ENCODE data around the gene BACE2. TPM values are rescaled to one million over a fixed set of nuclear protein-coding genes. Genes with fewer than 3 reads are reported as not detected.

The BACE2 gene
- polyA plus RNA-seq, 1 donor from 2014 or later: 0.32 TPM

DNA sequence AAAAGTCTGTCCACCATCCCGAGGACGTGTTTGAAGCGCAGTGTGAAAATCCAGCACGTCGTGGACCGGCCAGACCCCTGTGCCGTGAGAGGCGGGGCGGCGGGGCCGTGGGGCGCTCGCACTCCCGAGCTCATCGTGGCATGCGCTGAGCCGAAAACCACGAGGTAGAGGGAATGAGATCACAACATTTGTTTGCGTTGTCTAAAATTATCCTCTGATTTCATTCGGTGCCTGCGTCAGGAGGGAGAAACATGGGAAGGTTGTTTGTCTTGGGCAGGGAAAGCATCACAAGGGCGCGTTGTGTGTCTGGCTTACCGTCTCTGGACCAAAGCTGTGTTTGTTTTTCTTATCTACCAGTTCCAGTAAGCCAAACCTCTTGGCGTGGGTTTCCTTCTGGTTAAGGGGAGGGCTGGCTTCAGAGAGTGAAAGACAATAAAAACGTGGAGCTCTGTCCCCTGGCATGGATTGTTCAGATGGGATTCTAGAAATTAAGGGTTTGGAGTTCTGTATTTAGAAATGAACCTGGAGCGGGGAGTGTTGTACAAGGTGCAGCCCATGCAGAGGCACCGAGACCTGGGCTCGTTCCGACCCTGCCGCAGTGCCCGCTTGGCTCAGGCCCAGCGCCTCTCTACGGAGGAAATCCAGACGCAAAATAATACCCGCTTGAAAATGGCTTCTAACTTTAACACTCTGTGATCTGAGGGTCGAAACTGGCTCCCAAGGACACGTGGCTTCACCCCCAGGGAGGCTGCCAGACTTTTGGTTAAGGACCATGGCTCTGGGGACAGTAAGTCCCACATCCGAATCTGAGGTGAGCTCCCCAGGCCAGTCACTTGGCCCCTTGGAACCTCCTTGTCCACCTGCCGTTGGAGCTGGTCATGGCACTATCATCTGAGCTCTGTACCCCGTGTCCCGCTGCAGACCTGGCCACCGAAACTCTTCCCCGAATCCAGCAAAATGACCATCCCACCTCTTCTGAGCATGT is 79.9 kb downstream of the BACE2 start:
- Histone ChIP-seq H3K36me3 (ENCODE audit: insufficient read depth, low read length) (no peaks in the 10 kb centered on the region), H3F3A (ENCODE audit: insufficient read depth, low read length, poor library complexity, severe bottlenecking) (no peaks in the 10 kb centered on the region), H3K9me2 (ENCODE audit: insufficient read depth, low read length) (no peaks in the 10 kb centered on the region), H3K27ac (ENCODE audit: low read length) (no peak overlapping the region), H2AFZ (ENCODE audit: low read depth, low read length) (no peak overlapping the region), H3K79me2 (replicated peaks; ENCODE audit: insufficient read depth, low read length) (no peaks in the 10 kb centered on the region), H4K20me1 (ENCODE audit: insufficient read depth) (no peaks in the 10 kb centered on the region), H3K27me3 (ENCODE audit: insufficient read depth, low read depth, low read length) (no peaks in the 10 kb centered on the region), H3K9me3 (ENCODE audit: low read length) (no peaks in the 10 kb centered on the region), H3K9ac (ENCODE audit: low read length) (no peak overlapping the region), H3K4me3 (ENCODE audit: low read length) (no peak overlapping the region), H3K4me2 (ENCODE audit: low read length) (no peak overlapping the region)
- TF ChIP-seq EP300 (conservative IDR thresholded peaks at IDR 0.05; ENCODE audit: poor library complexity, severe bottlenecking): no peak
- TF ChIP-seq, protein P1, sequence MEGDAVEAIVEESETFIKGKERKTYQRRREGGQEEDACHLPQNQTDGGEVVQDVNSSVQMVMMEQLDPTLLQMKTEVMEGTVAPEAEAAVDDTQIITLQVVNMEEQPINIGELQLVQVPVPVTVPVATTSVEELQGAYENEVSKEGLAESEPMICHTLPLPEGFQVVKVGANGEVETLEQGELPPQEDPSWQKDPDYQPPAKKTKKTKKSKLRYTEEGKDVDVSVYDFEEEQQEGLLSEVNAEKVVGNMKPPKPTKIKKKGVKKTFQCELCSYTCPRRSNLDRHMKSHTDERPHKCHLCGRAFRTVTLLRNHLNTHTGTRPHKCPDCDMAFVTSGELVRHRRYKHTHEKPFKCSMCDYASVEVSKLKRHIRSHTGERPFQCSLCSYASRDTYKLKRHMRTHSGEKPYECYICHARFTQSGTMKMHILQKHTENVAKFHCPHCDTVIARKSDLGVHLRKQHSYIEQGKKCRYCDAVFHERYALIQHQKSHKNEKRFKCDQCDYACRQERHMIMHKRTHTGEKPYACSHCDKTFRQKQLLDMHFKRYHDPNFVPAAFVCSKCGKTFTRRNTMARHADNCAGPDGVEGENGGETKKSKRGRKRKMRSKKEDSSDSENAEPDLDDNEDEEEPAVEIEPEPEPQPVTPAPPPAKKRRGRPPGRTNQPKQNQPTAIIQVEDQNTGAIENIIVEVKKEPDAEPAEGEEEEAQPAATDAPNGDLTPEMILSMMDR (IDR thresholded peaks at IDR 0.05; ENCODE audit: poor library complexity, severe bottlenecking): no peak

DNA sequence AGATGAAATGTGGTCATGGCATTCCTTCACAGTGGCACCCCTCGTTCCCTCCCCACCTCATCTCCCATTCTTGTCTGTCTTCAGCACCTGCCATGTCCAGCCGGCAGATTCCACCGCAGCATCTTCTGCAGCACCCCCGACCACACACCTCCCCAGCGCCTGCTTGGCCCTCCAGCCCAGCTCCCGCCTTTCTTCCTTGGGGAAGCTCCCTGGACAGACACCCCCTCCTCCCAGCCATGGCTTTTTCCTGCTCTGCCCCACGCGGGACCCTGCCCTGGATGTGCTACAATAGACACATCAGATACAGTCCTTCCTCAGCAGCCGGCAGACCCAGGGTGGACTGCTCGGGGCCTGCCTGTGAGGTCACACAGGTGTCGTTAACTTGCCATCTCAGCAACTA is 81.5 kb downstream of the BACE2 start:
- Histone ChIP-seq H3K36me3 (ENCODE audit: insufficient read depth, low read length) (no peaks in the 10 kb centered on the region), H2AFZ (ENCODE audit: low read depth, low read length) (no peak overlapping the region), H4K20me1 (ENCODE audit: insufficient read depth) (no peaks in the 10 kb centered on the region), H3K27ac (ENCODE audit: low read length) (no peak overlapping the region), H3K9me2 (ENCODE audit: insufficient read depth, low read length) (no peaks in the 10 kb centered on the region), H3K4me3 (ENCODE audit: low read length) (no peak overlapping the region), H3F3A (ENCODE audit: insufficient read depth, low read length, poor library complexity, severe bottlenecking) (no peaks in the 10 kb centered on the region), H3K79me2 (replicated peaks; ENCODE audit: insufficient read depth, low read length) (no peaks in the 10 kb centered on the region), H3K4me2 (ENCODE audit: low read length) (no peak overlapping the region), H3K27me3 (ENCODE audit: insufficient read depth, low read depth, low read length) (no peaks in the 10 kb centered on the region), H3K9me3 (ENCODE audit: low read length) (no peaks in the 10 kb centered on the region), H3K9ac (ENCODE audit: low read length) (no peak overlapping the region)
- no peak for TF ChIP-seq SMC3 (conservative IDR thresholded peaks at IDR 0.05; ENCODE audit: poor library complexity)
- TF ChIP-seq MXI1 (conservative IDR thresholded peaks at IDR 0.05; ENCODE audit: poor library complexity, severe bottlenecking): no peak
- TF ChIP-seq POLR2AphosphoS5 (IDR thresholded peaks at IDR 0.05): no peak
- TF ChIP-seq, protein P2, sequence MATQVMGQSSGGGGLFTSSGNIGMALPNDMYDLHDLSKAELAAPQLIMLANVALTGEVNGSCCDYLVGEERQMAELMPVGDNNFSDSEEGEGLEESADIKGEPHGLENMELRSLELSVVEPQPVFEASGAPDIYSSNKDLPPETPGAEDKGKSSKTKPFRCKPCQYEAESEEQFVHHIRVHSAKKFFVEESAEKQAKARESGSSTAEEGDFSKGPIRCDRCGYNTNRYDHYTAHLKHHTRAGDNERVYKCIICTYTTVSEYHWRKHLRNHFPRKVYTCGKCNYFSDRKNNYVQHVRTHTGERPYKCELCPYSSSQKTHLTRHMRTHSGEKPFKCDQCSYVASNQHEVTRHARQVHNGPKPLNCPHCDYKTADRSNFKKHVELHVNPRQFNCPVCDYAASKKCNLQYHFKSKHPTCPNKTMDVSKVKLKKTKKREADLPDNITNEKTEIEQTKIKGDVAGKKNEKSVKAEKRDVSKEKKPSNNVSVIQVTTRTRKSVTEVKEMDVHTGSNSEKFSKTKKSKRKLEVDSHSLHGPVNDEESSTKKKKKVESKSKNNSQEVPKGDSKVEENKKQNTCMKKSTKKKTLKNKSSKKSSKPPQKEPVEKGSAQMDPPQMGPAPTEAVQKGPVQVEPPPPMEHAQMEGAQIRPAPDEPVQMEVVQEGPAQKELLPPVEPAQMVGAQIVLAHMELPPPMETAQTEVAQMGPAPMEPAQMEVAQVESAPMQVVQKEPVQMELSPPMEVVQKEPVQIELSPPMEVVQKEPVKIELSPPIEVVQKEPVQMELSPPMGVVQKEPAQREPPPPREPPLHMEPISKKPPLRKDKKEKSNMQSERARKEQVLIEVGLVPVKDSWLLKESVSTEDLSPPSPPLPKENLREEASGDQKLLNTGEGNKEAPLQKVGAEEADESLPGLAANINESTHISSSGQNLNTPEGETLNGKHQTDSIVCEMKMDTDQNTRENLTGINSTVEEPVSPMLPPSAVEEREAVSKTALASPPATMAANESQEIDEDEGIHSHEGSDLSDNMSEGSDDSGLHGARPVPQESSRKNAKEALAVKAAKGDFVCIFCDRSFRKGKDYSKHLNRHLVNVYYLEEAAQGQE (IDR thresholded peaks at IDR 0.05; ENCODE audit: borderline replicate concordance): no peak
- TF ChIP-seq EP300 (conservative IDR thresholded peaks at IDR 0.05; ENCODE audit: poor library complexity, severe bottlenecking): no peak
- TF ChIP-seq RAD21 (conservative IDR thresholded peaks at IDR 0.05): no peak
- TF ChIP-seq TAF1 (IDR thresholded peaks at IDR 0.05; ENCODE audit: low read depth): no peak
- TF ChIP-seq, protein P1 (IDR thresholded peaks at IDR 0.05; ENCODE audit: poor library complexity, severe bottlenecking): no peak
- TF ChIP-seq EZH2 (IDR thresholded peaks at IDR 0.05; ENCODE audit: borderline replicate concordance, insufficient read depth, low read length, poor library complexity, severe bottlenecking): no peak
